ENCODE measurements around the gene SPANXN2.
"Not testable (repeated sequence)": the region's sequence is repeated elsewhere in the genome, so short reads cannot be mapped to it uniquely, and the experiment has no call there.

SPANXN2 gene, protein sequence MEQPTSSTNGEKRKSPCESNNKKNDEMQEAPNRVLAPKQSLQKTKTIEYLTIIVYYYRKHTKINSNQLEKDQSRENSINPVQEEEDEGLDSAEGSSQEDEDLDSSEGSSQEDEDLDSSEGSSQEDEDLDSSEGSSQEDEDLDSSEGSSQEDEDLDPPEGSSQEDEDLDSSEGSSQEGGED

DNA sequence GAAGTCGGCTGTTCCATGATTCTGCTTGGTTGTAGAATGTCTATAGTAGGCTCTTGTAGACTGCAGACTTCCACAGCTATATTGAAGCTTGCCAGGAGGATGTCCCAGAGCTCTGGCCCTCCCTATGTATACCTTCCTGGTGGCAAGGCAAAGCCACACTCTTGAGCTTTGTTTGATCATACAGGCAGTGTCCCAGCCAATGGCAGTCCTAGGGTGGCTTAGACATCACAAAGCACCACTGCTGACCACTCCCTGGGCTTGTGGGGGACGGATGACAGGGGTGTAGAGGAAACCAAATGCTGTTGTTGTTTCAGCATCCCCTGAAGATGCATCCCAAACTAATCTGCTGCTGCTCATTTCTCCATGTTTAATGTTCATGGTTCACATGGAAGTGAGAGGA lies at the start of gene SPANXN2:
Gene SPANXN2 (minus strand): TSS at position 101 of the 400 bp plus-strand sequence. CDS start 84 bp downstream, at position 17.
- TF ChIP-seq, protein P1, sequence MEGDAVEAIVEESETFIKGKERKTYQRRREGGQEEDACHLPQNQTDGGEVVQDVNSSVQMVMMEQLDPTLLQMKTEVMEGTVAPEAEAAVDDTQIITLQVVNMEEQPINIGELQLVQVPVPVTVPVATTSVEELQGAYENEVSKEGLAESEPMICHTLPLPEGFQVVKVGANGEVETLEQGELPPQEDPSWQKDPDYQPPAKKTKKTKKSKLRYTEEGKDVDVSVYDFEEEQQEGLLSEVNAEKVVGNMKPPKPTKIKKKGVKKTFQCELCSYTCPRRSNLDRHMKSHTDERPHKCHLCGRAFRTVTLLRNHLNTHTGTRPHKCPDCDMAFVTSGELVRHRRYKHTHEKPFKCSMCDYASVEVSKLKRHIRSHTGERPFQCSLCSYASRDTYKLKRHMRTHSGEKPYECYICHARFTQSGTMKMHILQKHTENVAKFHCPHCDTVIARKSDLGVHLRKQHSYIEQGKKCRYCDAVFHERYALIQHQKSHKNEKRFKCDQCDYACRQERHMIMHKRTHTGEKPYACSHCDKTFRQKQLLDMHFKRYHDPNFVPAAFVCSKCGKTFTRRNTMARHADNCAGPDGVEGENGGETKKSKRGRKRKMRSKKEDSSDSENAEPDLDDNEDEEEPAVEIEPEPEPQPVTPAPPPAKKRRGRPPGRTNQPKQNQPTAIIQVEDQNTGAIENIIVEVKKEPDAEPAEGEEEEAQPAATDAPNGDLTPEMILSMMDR (IDR thresholded peaks at IDR 0.05): not testable (repeated sequence)

DNA sequence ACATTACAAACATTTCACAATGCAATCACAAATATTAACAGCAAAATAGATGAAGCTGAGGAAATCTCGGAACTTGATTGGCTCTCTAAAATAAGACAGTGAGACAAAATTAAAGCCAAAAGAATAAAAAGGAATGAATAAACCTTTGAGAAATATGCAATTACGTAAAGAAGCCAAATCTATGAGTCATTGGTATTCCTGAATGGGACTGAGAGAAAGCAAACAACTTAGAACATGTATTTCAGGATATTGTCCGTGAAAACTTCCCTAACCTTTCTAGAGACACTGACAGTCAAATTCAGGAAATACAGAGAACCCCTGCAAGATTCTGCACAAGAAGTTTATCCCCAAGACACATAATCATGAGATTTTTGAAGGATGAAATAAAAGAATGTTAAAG lies 48.4 kb upstream of the SPANXN2 start:
- TF ChIP-seq, protein P1 (IDR thresholded peaks at IDR 0.05): no peak

DNA sequence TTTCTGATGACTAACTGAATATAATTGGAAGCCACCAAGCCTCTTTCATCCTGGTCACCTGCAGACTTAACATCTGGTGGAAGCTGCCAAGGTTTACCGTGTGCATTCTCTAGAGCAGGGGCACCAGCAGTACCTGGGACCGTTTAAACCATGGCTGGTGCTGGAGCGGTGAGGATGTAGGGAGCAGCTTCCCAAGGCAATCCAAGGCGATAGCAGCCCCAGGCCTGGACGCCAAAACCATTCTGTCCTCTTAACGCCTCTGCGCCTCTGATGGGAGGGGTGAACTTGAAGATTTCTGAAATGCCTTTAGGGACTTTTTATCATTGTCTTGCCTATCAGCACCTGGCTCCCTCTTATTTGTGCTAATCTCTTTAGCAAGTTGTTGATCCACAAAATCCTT lies 37.3 kb upstream of the SPANXN2 start:
- TF ChIP-seq, protein P1 (IDR thresholded peaks at IDR 0.05): no peak

DNA sequence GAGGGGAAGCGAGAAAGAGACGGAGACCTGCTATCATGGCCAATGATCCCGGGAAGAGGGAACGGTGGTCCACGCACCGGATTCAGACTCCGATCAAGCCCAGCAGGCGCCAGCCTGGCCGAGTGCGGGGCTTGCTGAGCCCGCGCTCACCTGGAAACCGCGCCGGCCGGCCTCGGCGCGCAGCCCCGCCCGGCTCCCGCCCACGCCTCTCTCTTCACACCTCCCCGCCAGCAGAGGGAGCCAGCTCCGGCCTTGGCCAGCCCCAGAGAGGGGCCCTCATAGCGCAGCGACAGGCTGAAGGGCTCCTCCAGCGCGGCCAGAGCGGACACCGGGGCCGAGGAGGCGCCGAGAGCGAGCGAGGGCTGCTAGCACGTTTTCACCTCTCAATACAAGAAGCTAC lies 36.8 kb upstream of the SPANXN2 start:
- TF ChIP-seq, protein P1 (IDR thresholded peaks at IDR 0.05): no peak

DNA sequence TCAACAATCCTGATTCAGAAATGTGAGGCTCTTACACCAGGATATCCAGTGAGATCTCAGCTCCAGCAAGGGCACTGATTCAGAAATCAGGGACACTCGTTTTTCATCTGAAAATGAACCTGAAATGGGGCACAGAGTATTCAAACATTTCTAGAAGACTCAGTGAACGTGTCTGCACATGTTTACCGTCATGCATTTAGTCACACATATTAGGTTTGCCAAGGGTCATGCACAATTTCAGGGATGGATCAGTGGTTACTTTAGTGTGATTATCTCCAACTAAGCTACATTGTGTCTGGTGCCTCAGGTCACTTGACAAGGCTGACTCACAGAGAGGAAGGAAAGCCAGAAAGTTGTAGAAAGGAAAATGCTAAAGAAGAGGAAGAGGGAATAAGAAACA lies 33.6 kb upstream of the SPANXN2 start:
- TF ChIP-seq, protein P1 (IDR thresholded peaks at IDR 0.05): no peak

DNA sequence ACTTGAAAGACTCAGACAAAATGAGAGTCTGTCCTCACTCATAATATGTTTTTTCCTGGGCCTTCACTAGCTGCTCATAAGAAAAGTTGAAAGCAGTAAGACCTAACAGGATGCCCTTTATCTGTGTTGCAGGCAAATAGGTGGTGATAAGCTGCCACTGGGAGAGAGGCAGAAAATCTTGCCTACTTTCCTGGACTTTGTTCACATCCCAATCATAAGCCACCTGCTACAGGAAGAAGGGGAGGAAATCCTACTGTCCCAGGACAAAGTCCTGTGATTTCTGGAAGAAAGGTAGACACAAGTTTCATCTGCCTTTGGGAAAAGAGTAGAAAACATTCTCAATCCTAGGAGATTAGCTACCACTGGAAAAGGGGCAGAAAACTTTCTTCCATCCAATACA lies 13.3 kb upstream of the SPANXN2 start:
- TF ChIP-seq, protein P1 (IDR thresholded peaks at IDR 0.05): no peak

DNA sequence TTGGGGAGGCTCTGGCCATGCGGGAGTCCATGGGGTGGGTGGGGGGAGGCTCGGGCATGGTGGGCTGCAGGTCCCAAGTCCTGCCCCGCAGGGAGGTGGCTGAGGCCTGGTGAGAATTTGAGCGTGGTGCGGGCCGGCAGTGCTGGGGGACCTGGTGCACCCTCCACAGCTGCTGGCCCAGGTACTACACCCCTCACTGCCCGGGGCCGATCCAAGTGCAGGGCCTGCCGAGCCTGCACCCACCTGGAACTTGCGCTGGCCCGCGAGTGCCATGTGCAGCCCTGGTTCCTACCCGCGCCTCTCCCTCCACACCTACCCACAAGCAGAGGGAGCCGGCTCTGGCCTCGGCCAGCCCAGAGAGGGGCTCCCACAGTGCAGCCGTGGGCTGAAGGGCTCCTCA lies 5.7 kb upstream of the SPANXN2 start:
- TF ChIP-seq, protein P1 (IDR thresholded peaks at IDR 0.05): no peak

DNA sequence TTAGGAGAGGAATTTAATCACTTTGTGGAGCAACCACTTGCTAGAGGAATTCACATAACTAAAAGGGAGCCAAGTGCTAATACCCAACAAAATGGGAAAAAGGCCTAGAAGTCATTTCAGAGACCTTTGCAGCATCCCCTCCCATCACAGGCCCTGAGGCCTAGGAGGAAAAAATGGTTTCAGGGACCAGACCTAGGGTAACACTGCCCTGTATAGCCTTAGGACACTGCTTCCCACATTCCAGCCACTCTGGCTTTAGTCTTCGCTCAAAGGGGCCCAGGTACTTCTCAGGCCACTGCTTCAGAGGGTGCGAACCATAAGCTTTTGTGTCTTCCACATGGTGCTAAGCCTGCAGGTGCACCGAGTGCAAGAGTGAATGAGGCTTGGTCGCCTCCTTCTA lies 19.1 kb downstream of the SPANXN2 start:
- TF ChIP-seq, protein P1 (IDR thresholded peaks at IDR 0.05): no peak

All from LNCAP (cell line).